Measurements from ENCODE around the gene CEP295NL. TPM values are rescaled to one million over a fixed set of nuclear protein-coding genes. Genes with fewer than 3 reads are reported as not detected.
A peak's percentile ranks its signal among the peaks of the same experiment; 100 is the strongest.

Gene CEP295NL
- total RNA-seq, 1 donor from 2014 or later = 1.6 TPM

DNA sequence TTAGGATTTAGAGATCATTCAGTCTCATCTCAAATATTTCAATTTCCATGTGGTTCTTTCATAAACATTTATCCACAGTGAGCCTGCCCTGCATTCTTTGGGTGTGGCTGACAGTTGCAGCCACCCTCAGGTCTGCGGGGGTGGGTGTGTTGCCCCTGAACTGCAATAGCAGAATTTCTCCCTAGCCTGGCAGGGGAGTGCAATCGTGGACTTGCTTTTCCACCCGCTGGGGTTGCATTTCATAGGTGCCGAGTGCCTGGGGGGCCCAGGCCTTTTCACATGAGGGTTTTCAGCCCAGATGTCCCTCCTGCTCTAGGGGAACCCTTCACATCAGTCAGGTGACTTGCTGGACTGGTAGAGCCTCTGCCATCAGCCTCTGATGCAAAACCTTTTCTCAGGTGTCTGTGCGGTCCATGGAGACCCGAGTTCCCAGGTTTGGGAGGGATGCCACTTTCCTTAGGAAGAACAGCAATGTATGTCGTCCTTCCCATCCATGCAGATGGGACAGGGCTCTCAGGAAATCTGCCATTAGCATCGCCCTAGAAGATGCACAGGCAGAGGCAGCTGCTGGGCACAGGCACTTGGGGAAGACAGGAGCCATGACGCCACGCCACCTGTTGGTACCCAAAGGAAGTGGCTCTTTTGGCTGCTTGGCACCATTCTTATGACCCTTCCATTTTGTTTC, 60.0 kb downstream of the CEP295NL start:
- H3K4me3 ChIP-seq (ENCODE audit: insufficient read depth, low read depth, low read length) = no peak overlapping the region
- TF ChIP-seq EZH2 (IDR thresholded peaks at IDR 0.05; ENCODE audit: insufficient read depth, low read length) = no peak
- TF ChIP-seq CTCF (IDR thresholded peaks at IDR 0.05; ENCODE audit: insufficient read depth, low read depth, low read length) = peak; percentile 43
- H3K4me2 ChIP-seq (ENCODE audit: low read length) = no peak overlapping the region
- H3K27me3 Mint-ChIP-seq (ENCODE audit: low read depth, unreplicated experiment) = no peaks in the 10 kb centered on the region
- FAIRE-seq = no peak
- peaks cover 26% of the 10 kb centered on the region for H3K79me2 ChIP-seq (ENCODE audit: insufficient read depth, low read length)
- H3K27ac ChIP-seq (ENCODE audit: low read depth, low read length) = no peak overlapping the region
- no peak overlapping the region for H3K27ac Mint-ChIP-seq (ENCODE audit: unreplicated experiment)
- no peaks in the 10 kb centered on the region for H3K36me3 Mint-ChIP-seq (ENCODE audit: low read depth, unreplicated experiment)
- no peak overlapping the region for H2AFZ ChIP-seq (ENCODE audit: low read depth, low read length)
- no peaks in the 10 kb centered on the region for H3K36me3 ChIP-seq (ENCODE audit: insufficient read depth, low read length)
- H4K20me1 ChIP-seq (ENCODE audit: insufficient read depth, low read length) = peaks cover 16% of the 10 kb centered on the region
- H3K4me3 Mint-ChIP-seq (ENCODE audit: unreplicated experiment) = no peak overlapping the region
- H3K4me1 ChIP-seq (ENCODE audit: insufficient read depth, low read length) = peaks cover 21% of the 10 kb centered on the region
- DNase-seq (ENCODE audit: low read depth) = no peak
- H3K4me1 Mint-ChIP-seq (ENCODE audit: low read depth, unreplicated experiment) = peaks cover 13% of the 10 kb centered on the region
- H3K27me3 ChIP-seq (ENCODE audit: insufficient read depth, low read length) = no peaks in the 10 kb centered on the region
- H3K9me3 ChIP-seq (ENCODE audit: insufficient read depth, low read depth, low read length) = no peaks in the 10 kb centered on the region
- H3K9ac ChIP-seq (ENCODE audit: low read length) = no peak overlapping the region
- no peaks in the 10 kb centered on the region for H3K9me3 Mint-ChIP-seq (ENCODE audit: unreplicated experiment)

DNA sequence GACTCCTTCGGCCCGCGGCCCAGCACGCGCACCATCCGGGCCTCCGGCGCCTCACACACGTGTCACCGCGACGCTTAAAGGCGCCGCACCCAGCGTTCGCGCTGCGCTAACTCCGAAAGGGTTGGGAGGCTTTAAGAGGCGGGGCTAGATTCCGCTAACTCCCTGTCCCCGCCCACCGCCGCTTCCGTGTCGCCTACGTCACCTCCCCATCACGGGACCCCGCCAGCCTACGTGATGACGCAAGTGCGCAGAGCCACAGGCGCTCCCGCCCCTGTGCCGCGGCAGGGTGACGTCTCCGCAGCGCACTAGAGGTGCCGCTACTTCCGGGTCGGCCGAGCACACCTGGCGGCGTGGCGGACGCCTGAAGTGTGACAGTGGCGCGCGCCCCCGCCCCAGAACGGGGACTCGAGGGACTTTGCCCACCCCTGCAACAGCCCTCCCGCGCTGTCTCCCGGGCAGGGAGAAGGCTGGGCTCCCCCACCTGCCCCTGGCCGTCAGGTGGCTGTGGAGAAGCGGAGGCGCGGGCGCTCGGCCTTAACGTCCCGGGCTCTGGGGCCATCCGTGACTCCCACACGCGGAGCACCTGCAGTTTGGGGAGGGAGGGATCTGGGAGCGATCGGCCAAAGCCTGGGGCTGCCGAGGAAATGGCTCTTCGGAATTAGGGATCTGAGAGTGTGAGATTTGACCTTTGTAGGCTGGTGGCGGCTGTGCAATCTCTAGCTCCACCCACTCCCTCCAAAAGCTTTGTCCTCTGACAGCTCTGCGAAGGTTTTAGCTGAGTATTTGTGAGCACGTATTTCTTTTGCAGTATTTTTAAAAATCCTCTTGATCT, 62.0 kb downstream of the CEP295NL start, which contains the start of gene USP36:
Gene USP36, minus strand, starts transcription at position 35 of the 832 bp plus-strand sequence. CDS start 4,451 bp downstream, outside the sequence.
- no peaks in the 10 kb centered on the region for H3K9me3 ChIP-seq (ENCODE audit: insufficient read depth, low read depth, low read length)
- FAIRE-seq (no peak), DNase-seq (ENCODE audit: low read depth) (peak; percentile 94)
- H2AFZ ChIP-seq (ENCODE audit: low read depth, low read length) = peak within 1 kb of the TSS; percentile 90
- peaks cover 35% of the 10 kb centered on the region for H4K20me1 ChIP-seq (ENCODE audit: insufficient read depth, low read length)
- peak within 1 kb of the TSS; percentile 89 for H3K27ac ChIP-seq (ENCODE audit: low read depth, low read length)
- H3K79me2 ChIP-seq (ENCODE audit: insufficient read depth, low read length) = peaks cover 46% of the 10 kb centered on the region
- peak within 1 kb of the TSS; percentile 88 for H3K4me3 ChIP-seq (ENCODE audit: insufficient read depth, low read depth, low read length)
- TF ChIP-seq EZH2 (IDR thresholded peaks at IDR 0.05; ENCODE audit: insufficient read depth, low read length) = no peak
- TF ChIP-seq CTCF (IDR thresholded peaks at IDR 0.05; ENCODE audit: insufficient read depth, low read depth, low read length) = no peak
- H3K4me2 ChIP-seq (ENCODE audit: low read length) = peak within 1 kb of the TSS; percentile 93
- no peaks in the 10 kb centered on the region for H3K27me3 ChIP-seq (ENCODE audit: insufficient read depth, low read length)
- peak within 1 kb of the TSS; percentile 94 for H3K27ac Mint-ChIP-seq (ENCODE audit: unreplicated experiment)
- H3K9ac ChIP-seq (ENCODE audit: low read length) = peak within 1 kb of the TSS; percentile 93
- H3K9me3 Mint-ChIP-seq (ENCODE audit: unreplicated experiment) = no peaks in the 10 kb centered on the region
- H3K36me3 Mint-ChIP-seq (ENCODE audit: low read depth, unreplicated experiment) = peaks cover 6% of the 10 kb centered on the region
- H3K4me1 Mint-ChIP-seq (ENCODE audit: low read depth, unreplicated experiment) = peaks cover 13% of the 10 kb centered on the region
- H3K36me3 ChIP-seq (ENCODE audit: insufficient read depth, low read length) = peaks cover 19% of the 10 kb centered on the region
- peak within 1 kb of the TSS; percentile 91 for H3K4me3 Mint-ChIP-seq (ENCODE audit: unreplicated experiment)
- peaks cover 29% of the 10 kb centered on the region for H3K4me1 ChIP-seq (ENCODE audit: insufficient read depth, low read length)
- H3K27me3 Mint-ChIP-seq (ENCODE audit: low read depth, unreplicated experiment) = no peaks in the 10 kb centered on the region

Other genes with a start within 250 kb of the CEP295NL start
- 22.4 and 25.0 TPM in 2 replicates for gene CYTH1, start 120.9 kb downstream of the CEP295NL start, total RNA-seq
- gene USP36, start 62.4 kb downstream of the CEP295NL start, total RNA-seq = 48.1 and 51.0 TPM in 2 replicates
- 184 and 187 TPM in 2 replicates for gene TIMP2, start 22.2 kb upstream of the CEP295NL start, total RNA-seq
- 495 and 654 TPM in 2 replicates for gene LGALS3BP, start 76.7 kb upstream of the CEP295NL start, total RNA-seq
- gene CANT1, start 106.6 kb upstream of the CEP295NL start, total RNA-seq = 71.3 and 72.1 TPM in 2 replicates
- 1.8 and 2.2 TPM in 2 replicates for gene C1QTNF1, start 121.0 kb upstream of the CEP295NL start, total RNA-seq
- gene ENGASE, start 171.6 kb upstream of the CEP295NL start, total RNA-seq = 11.5 and 11.6 TPM in 2 replicates